Erythroblast (primary cell): Measurements from ENCODE around the gene METTL22.

Source experiments
- GATA1 ChIP-seq: IDR thresholded peaks from 2 replicates; pipeline ENCODE4 v1.6.1; 2011; ENCODE audit warnings: low read depth, mild to moderate bottlenecking, control low read depth, low read length, moderate library complexity
- POLR2A ChIP-seq: IDR thresholded peaks from 2 replicates; pipeline ENCODE4 v1.6.1; 2011; ENCODE audit warnings: mild to moderate bottlenecking, low read length

GRCh38 chr16:8676160-8676547 is 54.7 kb downstream of the METTL22 start:
- TF ChIP-seq POLR2A (no peak), GATA1 (no peak)
